ENCODE data around the gene RPL32.
"Not testable (repeated sequence)": the region's sequence is repeated elsewhere in the genome, so short reads cannot be mapped to it uniquely, and the experiment has no call there.

RPL32 gene

GRCh38 chr3:12866836-12867235 lies 25.5 kb upstream of the RPL32 start:
- no peak for DNase-seq

- no peak for DNase-seq
Measured at GRCh38 chr3:12865271-12865670, 23.9 kb upstream of the RPL32 start.

- DNase-seq: no peak
Measured at GRCh38 chr3:12862387-12862786, 21.0 kb upstream of the RPL32 start.

GRCh38 chr3:12861611-12862010 lies 20.2 kb upstream of the RPL32 start:
- DNase-seq: no peak

GRCh38 chr3:12859840-12860239 lies 18.5 kb upstream of the RPL32 start:
- no peak for DNase-seq

GRCh38 chr3:12856626-12857025 lies 15.3 kb upstream of the RPL32 start:
- DNase-seq: no peak

GRCh38 chr3:12854565-12854964 lies 13.2 kb upstream of the RPL32 start:
- no peak for DNase-seq

- DNase-seq: not testable (repeated sequence)
Measured at GRCh38 chr3:12853847-12854246, 12.5 kb upstream of the RPL32 start.

- DNase-seq: no peak
Measured at GRCh38 chr3:12852201-12852600, 10.8 kb upstream of the RPL32 start.

GRCh38 chr3:12845811-12846210 lies 4.4 kb upstream of the RPL32 start:
- DNase-seq: no peak

- DNase-seq: no peak
Measured at GRCh38 chr3:12842469-12842868, 1.1 kb upstream of the RPL32 start.

GRCh38 chr3:12841970-12842328 lies 584 bp upstream of the RPL32 start:
- DNase-seq: no peak

- no peak for DNase-seq
Measured at GRCh38 chr3:12840591-12841148, 695 bp downstream of the RPL32 start.

GRCh38 chr3:12840148-12840547 lies 1.2 kb downstream of the RPL32 start:
- DNase-seq: not testable (repeated sequence)

- no peak for DNase-seq
Measured at GRCh38 chr3:12839156-12839946, 2.0 kb downstream of the RPL32 start.

- no peak for DNase-seq
Measured at GRCh38 chr3:12838179-12838965, 3.0 kb downstream of the RPL32 start.

GRCh38 chr3:12837295-12837986 lies 3.9 kb downstream of the RPL32 start:
- no peak for DNase-seq

GRCh38 chr3:12835052-12835665 lies 6.2 kb downstream of the RPL32 start:
- no peak for DNase-seq

GRCh38 chr3:12833222-12834161 lies 7.9 kb downstream of the RPL32 start:
- DNase-seq: no peak

- DNase-seq: no peak
Measured at GRCh38 chr3:12832350-12833221, 8.8 kb downstream of the RPL32 start.

Data from stimulated activated CD4-positive, alpha-beta T cell treated with anti-CD3 and anti-CD28 coated beads, Interleukin-4, amount 100 ng/mL, for 24 hours (primary cell).